WTC11 (cell line): Measurements from ENCODE around the gene REN. TPM values are rescaled to one million over a fixed set of nuclear protein-coding genes. Genes with fewer than 3 reads are reported as not detected.

Source experiments
- ATAC-seq: fragments of 200-7000 bp; cut with Tn5 transposase; 2 replicates; pipeline ENCODE4 v1.10.0; 2021; ENCODE audit warnings: mild to moderate bottlenecking, moderate library complexity
- CTCF ChIA-PET: fragments of 300-600 bp; sonication (Branson Sonifier 250); formaldehyde crosslinking; loops from one replicate; lab custom pipeline; 2021; ENCODE audit warnings: antibody characterized with exemption; lab: Charles Lee
- POLR2A ChIA-PET: fragments of 350-600 bp; sonication (Branson Sonifier 250); formaldehyde crosslinking; loops from one replicate; lab custom pipeline; 2021; ENCODE audit warnings: antibody characterized with exemption; lab: Charles Lee
- DNase-seq: peaks from one replicate; pipeline ENCODE4 v3.0.0; 2021; ENCODE audit warnings: low spot score
- H3K27ac Mint-ChIP-seq: 2 replicates; pipeline ENCODE4 v1.8.0; 2021; ENCODE audit warnings: mixed read lengths
- H3K27me3 Mint-ChIP-seq: 2 replicates; pipeline ENCODE4 v1.8.0; 2021; ENCODE audit warnings: low read depth, mild to moderate bottlenecking, moderate library complexity, mixed read lengths
- H3K36me3 Mint-ChIP-seq: 2 replicates; pipeline ENCODE4 v1.8.0; 2021; ENCODE audit warnings: mixed read lengths
- H3K4me1 Mint-ChIP-seq: 2 replicates; pipeline ENCODE4 v1.8.0; 2022; ENCODE audit warnings: mixed read lengths
- H3K4me3 Mint-ChIP-seq: 2 replicates; pipeline ENCODE4 v1.8.0; 2021; ENCODE audit warnings: mild to moderate bottlenecking, moderate library complexity, mixed read lengths
- H3K9me3 Mint-ChIP-seq: 2 replicates; pipeline ENCODE4 v1.8.0; 2021; ENCODE audit warnings: mixed read lengths
- CDX4 ChIP-seq: fragments of 250-450 bp; sonication (Bioruptor Pico); IDR thresholded peaks from 2 replicates; pipeline ENCODE4 v1.9.0; 2021; ENCODE audit warnings: moderate library complexity, mild to moderate bottlenecking, inconsistent platforms, borderline replicate concordance
- E2F1 ChIP-seq: sonication (generic); formaldehyde crosslinking; IDR thresholded peaks from 2 replicates; pipeline ENCODE4 v1.8.0; 2022; ENCODE audit warnings: mild to moderate bottlenecking, missing genetic modification reagents
- E2F5 ChIP-seq: sonication (generic); formaldehyde crosslinking; IDR thresholded peaks from 2 replicates; pipeline ENCODE4 v1.8.1; 2022; ENCODE audit warnings: mild to moderate bottlenecking, moderate library complexity, missing genetic modification reagents
- ERG ChIP-seq: fragments of 250-450 bp; sonication (Bioruptor Pico); IDR thresholded peaks from 2 replicates; pipeline ENCODE4 v1.8.0; 2021; ENCODE audit warnings: mild to moderate bottlenecking
- FOXP1 ChIP-seq: sonication (generic); formaldehyde crosslinking; IDR thresholded peaks from 2 replicates; pipeline ENCODE4 v1.8.0; 2022; ENCODE audit warnings: missing genetic modification reagents, mild to moderate bottlenecking, moderate library complexity, borderline replicate concordance
- HMGXB4 ChIP-seq: sonication (generic); formaldehyde crosslinking; IDR thresholded peaks from 2 replicates; pipeline ENCODE4 v1.8.1; 2023; ENCODE audit warnings: mild to moderate bottlenecking, moderate library complexity, missing genetic modification reagents
- MLX ChIP-seq: sonication (generic); formaldehyde crosslinking; IDR thresholded peaks from 2 replicates; pipeline ENCODE4 v1.8.1; 2023; ENCODE audit warnings: mild to moderate bottlenecking, missing genetic modification reagents, moderate library complexity
- NFYB ChIP-seq: sonication (generic); formaldehyde crosslinking; conservative IDR thresholded peaks from 2 replicates; pipeline ENCODE4 v1.8.0; 2022; ENCODE audit warnings: low read depth, missing genetic modification reagents
- PREB ChIP-seq: sonication (generic); formaldehyde crosslinking; IDR thresholded peaks from 2 replicates; pipeline ENCODE4 v1.8.1; 2022; ENCODE audit warnings: mild to moderate bottlenecking, missing genetic modification reagents, moderate library complexity, borderline replicate concordance
- SP1 ChIP-seq: sonication (generic); formaldehyde crosslinking; conservative IDR thresholded peaks from 2 replicates; pipeline ENCODE4 v1.8.1; 2022; ENCODE audit warnings: missing genetic modification reagents
- TEAD4 ChIP-seq: sonication (generic); formaldehyde crosslinking; IDR thresholded peaks from 2 replicates; pipeline ENCODE4 v1.8.0; 2022; ENCODE audit warnings: mild to moderate bottlenecking, missing genetic modification reagents
- TP53 ChIP-seq: sonication (generic); formaldehyde crosslinking; IDR thresholded peaks from 2 replicates; pipeline ENCODE4 v1.8.1; 2023; ENCODE audit warnings: mild to moderate bottlenecking, missing genetic modification reagents
- ZBTB21 ChIP-seq: sonication (generic); formaldehyde crosslinking; IDR thresholded peaks from 2 replicates; pipeline ENCODE4 v1.8.1; 2023; ENCODE audit warnings: mild to moderate bottlenecking, missing genetic modification reagents, borderline replicate concordance
- ZNF281 ChIP-seq: sonication (generic); formaldehyde crosslinking; IDR thresholded peaks from 2 replicates; pipeline ENCODE4 v1.8.0; 2023; ENCODE audit warnings: mild to moderate bottlenecking, missing genetic modification reagents
- ZNF423 ChIP-seq: fragments of 250-450 bp; sonication (Bioruptor Pico); IDR thresholded peaks from 2 replicates; pipeline ENCODE4 v2.1.2; 2022; ENCODE audit warnings: mild to moderate bottlenecking, moderate library complexity
- total RNA-seq: library from RNA; stranded (reverse); gene quantifications from 3 replicates; pipeline ENCODE4 v1.2.3, GENCODE V29; 2021
- TF ChIP-seq, protein P1 (sequence below): fragments of 250-450 bp; sonication (Bioruptor Pico); IDR thresholded peaks from 2 replicates; pipeline ENCODE4 v1.9.0; 2021; ENCODE audit warnings: mild to moderate bottlenecking
- TF ChIP-seq, protein P2 (sequence below): sonication (generic); formaldehyde crosslinking; IDR thresholded peaks from 2 replicates; pipeline ENCODE4 v1.8.1; 2023; ENCODE audit warnings: mild to moderate bottlenecking, missing genetic modification reagents
- TF ChIP-seq, protein P3 (sequence below): sonication (generic); formaldehyde crosslinking; IDR thresholded peaks from 2 replicates; pipeline ENCODE4 v1.8.0; 2022; ENCODE audit warnings: mild to moderate bottlenecking, missing genetic modification reagents

Gene REN
- total RNA-seq, 1 experiment from 2014 or later = not detected

DNA sequence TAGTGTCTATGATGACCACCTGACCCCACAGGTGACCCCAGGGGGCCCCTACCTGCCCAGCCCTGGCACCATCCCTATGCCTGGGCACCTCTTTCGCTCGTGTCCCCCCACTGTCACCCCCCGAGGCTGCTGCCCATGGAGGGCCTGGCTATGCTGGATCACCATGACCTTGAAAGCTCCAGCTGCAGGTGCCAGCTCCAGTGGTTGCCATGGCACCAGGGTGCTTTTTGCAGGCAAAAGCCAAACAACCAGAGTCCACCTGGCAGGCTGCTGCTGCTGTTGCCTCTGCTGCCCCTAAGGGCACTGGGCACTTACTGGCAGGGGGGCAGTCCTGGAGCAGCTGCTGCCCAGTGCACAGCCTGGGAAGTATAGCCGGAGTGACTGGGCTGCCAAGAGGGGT, 36.0 kb downstream of the REN start:
- no peak for ATAC-seq

More for the DNA sequence above, 36.0 kb downstream of the REN start:
- ChIA-PET CTCF (interaction anchor here (1.1 to 7.4 kb wide), 13 partner anchors 9 to 271 kb away, joined by 3 to 183 read pairs (median 13); partner anchors contain the start of genes SNRPE and SOX13), POLR2A (interaction anchor here (0.6 to 2.5 kb wide), 2 partner anchors 46 to 57 kb away, joined by 3 to 14 read pairs; partner anchors contain the start of gene SOX13)
- Mint-ChIP-seq H3K27ac (no peak overlapping the region), H3K27me3 (no peaks in the 10 kb centered on the region; the same call in 1 of the 2 replicates), H3K4me3 (no peak overlapping the region), H3K4me1 (peaks cover 47% of the 10 kb centered on the region), H3K9me3 (no peaks in the 10 kb centered on the region), H3K36me3 (peaks cover 20% of the 10 kb centered on the region)
- DNase-seq = no peak
- no peak for TF ChIP-seq ZNF423 (CRISPR knock-in tag)
- no peak for TF ChIP-seq CDX4 (CRISPR knock-in tag)
- TF ChIP-seq E2F1 (CRISPR knock-in tag) = no peak
- TF ChIP-seq MLX = no peak
- TF ChIP-seq SP1 (CRISPR knock-in tag) = no peak
- TF ChIP-seq TEAD4 (CRISPR knock-in tag) = no peak
- TF ChIP-seq, protein P1, sequence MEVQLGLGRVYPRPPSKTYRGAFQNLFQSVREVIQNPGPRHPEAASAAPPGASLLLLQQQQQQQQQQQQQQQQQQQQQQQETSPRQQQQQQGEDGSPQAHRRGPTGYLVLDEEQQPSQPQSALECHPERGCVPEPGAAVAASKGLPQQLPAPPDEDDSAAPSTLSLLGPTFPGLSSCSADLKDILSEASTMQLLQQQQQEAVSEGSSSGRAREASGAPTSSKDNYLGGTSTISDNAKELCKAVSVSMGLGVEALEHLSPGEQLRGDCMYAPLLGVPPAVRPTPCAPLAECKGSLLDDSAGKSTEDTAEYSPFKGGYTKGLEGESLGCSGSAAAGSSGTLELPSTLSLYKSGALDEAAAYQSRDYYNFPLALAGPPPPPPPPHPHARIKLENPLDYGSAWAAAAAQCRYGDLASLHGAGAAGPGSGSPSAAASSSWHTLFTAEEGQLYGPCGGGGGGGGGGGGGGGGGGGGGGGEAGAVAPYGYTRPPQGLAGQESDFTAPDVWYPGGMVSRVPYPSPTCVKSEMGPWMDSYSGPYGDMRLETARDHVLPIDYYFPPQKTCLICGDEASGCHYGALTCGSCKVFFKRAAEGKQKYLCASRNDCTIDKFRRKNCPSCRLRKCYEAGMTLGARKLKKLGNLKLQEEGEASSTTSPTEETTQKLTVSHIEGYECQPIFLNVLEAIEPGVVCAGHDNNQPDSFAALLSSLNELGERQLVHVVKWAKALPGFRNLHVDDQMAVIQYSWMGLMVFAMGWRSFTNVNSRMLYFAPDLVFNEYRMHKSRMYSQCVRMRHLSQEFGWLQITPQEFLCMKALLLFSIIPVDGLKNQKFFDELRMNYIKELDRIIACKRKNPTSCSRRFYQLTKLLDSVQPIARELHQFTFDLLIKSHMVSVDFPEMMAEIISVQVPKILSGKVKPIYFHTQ = no peak
- TF ChIP-seq ZNF281 (CRISPR knock-in tag) = no peak
- TF ChIP-seq PREB (CRISPR knock-in tag) = no peak
- no peak for TF ChIP-seq HMGXB4
- no peak for TF ChIP-seq TP53 (CRISPR knock-in tag)
- no peak for TF ChIP-seq FOXP1 (CRISPR knock-in tag)
- no peak for TF ChIP-seq NFYB (CRISPR knock-in tag)
- no peak for TF ChIP-seq E2F5 (CRISPR knock-in tag)
- TF ChIP-seq, protein P2, sequence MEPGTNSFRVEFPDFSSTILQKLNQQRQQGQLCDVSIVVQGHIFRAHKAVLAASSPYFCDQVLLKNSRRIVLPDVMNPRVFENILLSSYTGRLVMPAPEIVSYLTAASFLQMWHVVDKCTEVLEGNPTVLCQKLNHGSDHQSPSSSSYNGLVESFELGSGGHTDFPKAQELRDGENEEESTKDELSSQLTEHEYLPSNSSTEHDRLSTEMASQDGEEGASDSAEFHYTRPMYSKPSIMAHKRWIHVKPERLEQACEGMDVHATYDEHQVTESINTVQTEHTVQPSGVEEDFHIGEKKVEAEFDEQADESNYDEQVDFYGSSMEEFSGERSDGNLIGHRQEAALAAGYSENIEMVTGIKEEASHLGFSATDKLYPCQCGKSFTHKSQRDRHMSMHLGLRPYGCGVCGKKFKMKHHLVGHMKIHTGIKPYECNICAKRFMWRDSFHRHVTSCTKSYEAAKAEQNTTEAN (CRISPR knock-in tag) = no peak
- TF ChIP-seq ERG (CRISPR knock-in tag) = no peak
- TF ChIP-seq, protein P3, sequence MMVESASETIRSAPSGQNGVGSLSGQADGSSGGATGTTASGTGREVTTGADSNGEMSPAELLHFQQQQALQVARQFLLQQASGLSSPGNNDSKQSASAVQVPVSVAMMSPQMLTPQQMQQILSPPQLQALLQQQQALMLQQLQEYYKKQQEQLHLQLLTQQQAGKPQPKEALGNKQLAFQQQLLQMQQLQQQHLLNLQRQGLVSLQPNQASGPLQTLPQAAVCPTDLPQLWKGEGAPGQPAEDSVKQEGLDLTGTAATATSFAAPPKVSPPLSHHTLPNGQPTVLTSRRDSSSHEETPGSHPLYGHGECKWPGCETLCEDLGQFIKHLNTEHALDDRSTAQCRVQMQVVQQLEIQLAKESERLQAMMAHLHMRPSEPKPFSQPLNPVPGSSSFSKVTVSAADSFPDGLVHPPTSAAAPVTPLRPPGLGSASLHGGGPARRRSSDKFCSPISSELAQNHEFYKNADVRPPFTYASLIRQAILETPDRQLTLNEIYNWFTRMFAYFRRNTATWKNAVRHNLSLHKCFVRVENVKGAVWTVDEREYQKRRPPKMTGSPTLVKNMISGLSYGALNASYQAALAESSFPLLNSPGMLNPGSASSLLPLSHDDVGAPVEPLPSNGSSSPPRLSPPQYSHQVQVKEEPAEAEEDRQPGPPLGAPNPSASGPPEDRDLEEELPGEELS (CRISPR knock-in tag) = no peak
- TF ChIP-seq ZBTB21 (CRISPR knock-in tag) = no peak
